NCI-H2107 (cell line): ENCODE measurements around the gene PUS10.
"Not testable (repeated sequence)": the region's sequence is repeated elsewhere in the genome, so short reads cannot be mapped to it uniquely, and the experiment has no call there.

ENCODE experiments used
- DNase-seq: peaks from one replicate; lab custom pipeline; 2025; lab: John Stamatoyannopoulos, UW

The PUS10 gene

GRCh38 chr2:61012303-61012702 is 5.8 kb downstream of the PUS10 start:
- not testable (repeated sequence) for DNase-seq

GRCh38 chr2:61011678-61012077 is 6.4 kb downstream of the PUS10 start:
- DNase-seq = no peak

GRCh38 chr2:61009355-61009754 is 8.7 kb downstream of the PUS10 start:
- no peak for DNase-seq

GRCh38 chr2:61006486-61007105 is 11.5 kb downstream of the PUS10 start:
- no peak for DNase-seq

GRCh38 chr2:61005736-61006135 is 12.3 kb downstream of the PUS10 start:
- no peak for DNase-seq

- peak; percentile 17 for DNase-seq
Measured at GRCh38 chr2:60998628-60999545, 19.2 kb downstream of the PUS10 start.

GRCh38 chr2:60994131-60994530 is 23.9 kb downstream of the PUS10 start:
- DNase-seq = no peak

- no peak for DNase-seq
Measured at GRCh38 chr2:60992985-60993392, 25.1 kb downstream of the PUS10 start.

- DNase-seq = no peak
Measured at GRCh38 chr2:60991644-60992043, 26.4 kb downstream of the PUS10 start.

GRCh38 chr2:60989259-60989658 is 28.8 kb downstream of the PUS10 start:
- no peak for DNase-seq

- DNase-seq = not testable (repeated sequence)
Measured at GRCh38 chr2:60987656-60988055, 30.4 kb downstream of the PUS10 start.

- no peak for DNase-seq
Measured at GRCh38 chr2:60987041-60987440, 31.0 kb downstream of the PUS10 start.

GRCh38 chr2:60984720-60985119 is 33.3 kb downstream of the PUS10 start:
- no peak for DNase-seq

- DNase-seq = not testable (repeated sequence)
Measured at GRCh38 chr2:60982066-60982465, 36.0 kb downstream of the PUS10 start.

GRCh38 chr2:60980071-60980815 is 37.8 kb downstream of the PUS10 start:
- DNase-seq = no peak

- no peak for DNase-seq
Measured at GRCh38 chr2:60979231-60979630, 38.8 kb downstream of the PUS10 start.

GRCh38 chr2:60977562-60977895 is 40.5 kb downstream of the PUS10 start:
- DNase-seq = no peak

GRCh38 chr2:60976875-60977561 is 41.0 kb downstream of the PUS10 start:
- no peak for DNase-seq

- DNase-seq = no peak
Measured at GRCh38 chr2:60976256-60976850, 41.7 kb downstream of the PUS10 start.

- DNase-seq = no peak
Measured at GRCh38 chr2:60974652-60975051, 43.4 kb downstream of the PUS10 start.

- DNase-seq = no peak
Measured at GRCh38 chr2:60973705-60974104, 44.4 kb downstream of the PUS10 start.
